ENCODE data around the gene UGT3A1. TPM values are rescaled to one million over a fixed set of nuclear protein-coding genes. Genes with fewer than 3 reads are reported as not detected.

Gene UGT3A1
- total and polyA plus RNA-seq, 2 donors (not counting 3 experiments of a cell fraction or from before 2014, with no cell fraction given): not detected

- H3K36me3 ChIP-seq (ENCODE audit: control insufficient read depth in 2 of 2, extremely low read depth in 1 of 2, insufficient read depth in 2 of 2, low read length in 2 of 2): no peaks in the 10 kb centered on the region
- intact Hi-C loops (cut with micrococcal nuclease) (no loop called here), dilution Hi-C loops (cut with MboI; ENCODE audit: extremely low pct_ligation_motif_present, low sequenced_read_pairs) (no loop called here)
- H2AFZ ChIP-seq (ENCODE audit: low read depth, low read length): no peak overlapping the region
- H3K4me2 ChIP-seq (ENCODE audit: insufficient read depth, low read length): no peak overlapping the region
- POLR2A ChIA-PET: no interaction called here
- no peak overlapping the region for H3K27ac ChIP-seq (ENCODE audit: insufficient read depth, low read depth, low read length)
- H4K20me1 ChIP-seq (replicated peaks; ENCODE audit: control insufficient read depth, extremely low read depth, insufficient read depth, low read length): no peaks in the 10 kb centered on the region
- no peak for DNase-seq (ENCODE audit: low read depth, low spot score)
- no TSS peak for BruUV-seq (replicated peaks)
- no peak for FAIRE-seq
- CTCF ChIA-PET: no interaction called here
- H3K4me1 ChIP-seq (ENCODE audit: control insufficient read depth, extremely low read depth, insufficient read depth, low read length): no peaks in the 10 kb centered on the region
- TF ChIP-seq FOS (IDR thresholded peaks at IDR 0.05; ENCODE audit: borderline replicate concordance, insufficient read depth, low read length) (no peak), EZH2 (IDR thresholded peaks at IDR 0.05; ENCODE audit: borderline replicate concordance, low read depth, low read length, severe bottlenecking) (no peak), POLR2AphosphoS5 (IDR thresholded peaks at IDR 0.05; ENCODE audit: insufficient read depth, low read depth, low read length) (no peak), MAX (IDR thresholded peaks at IDR 0.05; ENCODE audit: insufficient read depth, insufficient read length) (no peak), POLR2A (IDR thresholded peaks at IDR 0.05; ENCODE audit: low read depth, low read length) (no peak), MYC (IDR thresholded peaks at IDR 0.05; ENCODE audit: low read depth, low read length) (no peak), CTCF (IDR thresholded peaks at IDR 0.05; ENCODE audit: extremely low read depth in 1 of 2, insufficient read depth in 1 of 2, low read depth in 1 of 2, low read length in 2 of 2) (no peak), JUN (IDR thresholded peaks at IDR 0.05; ENCODE audit: borderline replicate concordance, insufficient read depth, insufficient read length, low read depth) (no peak), GATA2 (IDR thresholded peaks at IDR 0.05; ENCODE audit: insufficient read depth, insufficient read length, low read depth, low read length) (no peak)
- no peaks in the 10 kb centered on the region for H3K9me3 ChIP-seq (replicated peaks; ENCODE audit: control insufficient read depth, insufficient read depth, low read length)
- no peaks in the 10 kb centered on the region for H3K9me1 ChIP-seq (replicated peaks; ENCODE audit: control insufficient read depth, extremely low read depth, insufficient read depth, low read length)
- H3K9ac ChIP-seq (replicated peaks; ENCODE audit: extremely low read depth, insufficient read depth, low read length): no peak overlapping the region
- no peaks in the 10 kb centered on the region for H3K79me2 ChIP-seq (ENCODE audit: control insufficient read depth, insufficient read depth, low read length)
- H3K4me3 ChIP-seq (replicated peaks in 1 of 3; ENCODE audit: insufficient read depth in 1 of 3, low read depth in 1 of 3, low read length in 3 of 3): no peak overlapping the region
- no peaks in the 10 kb centered on the region for H3K27me3 ChIP-seq (ENCODE audit: control insufficient read depth in 2 of 2, insufficient read depth in 2 of 2, low read length in 2 of 2)
Observed at GRCh38 chr5:35971186-35971877, 19.9 kb downstream of the UGT3A1 start.

Data from endothelial cell of umbilical vein (primary cell).